Right ventricle myocardium superior (tissue), 1 donor: ENCODE results near the gene NUP133. TPM values are rescaled to one million over a fixed set of nuclear protein-coding genes. Genes with fewer than 3 reads are reported as not detected.
"Not testable (repeated sequence)": the region's sequence is repeated elsewhere in the genome, so short reads cannot be mapped to it uniquely, and the experiment has no call there.

Experiments
- ATAC-seq: fragments of 200-7000 bp; cut with Tn5 transposase; one replicate; pipeline ENCODE4 v1.9.1; 2020; ENCODE audit warnings: mild to moderate bottlenecking; ENCODE audit not compliant: poor library complexity
- DNase-seq: peaks from one replicate; pipeline ENCODE4 v3.0.0-alpha.2; 2020
- intact Hi-C: fragments of 100-400 bp; cut with DNase I; formaldehyde crosslinking; loops from one replicate; pipeline ENCODE4 v1.11.2; 2022
- total RNA-seq: library from RNA; stranded (reverse); fragmentation: NEBNext Ultra II Directional; extraction: Animal tissue kit (Norgen Biotek cat#: 25700); gene quantifications from one replicate; pipeline ENCODE4 v1.2.1, GENCODE V29; 2021
- donor health status: DM: no; HTN: yes; CAD: no; lungs with severe emphysema.

The NUP133 gene
- total RNA-seq, 1 donor from 2014 or later, result 29.5 TPM

DNA sequence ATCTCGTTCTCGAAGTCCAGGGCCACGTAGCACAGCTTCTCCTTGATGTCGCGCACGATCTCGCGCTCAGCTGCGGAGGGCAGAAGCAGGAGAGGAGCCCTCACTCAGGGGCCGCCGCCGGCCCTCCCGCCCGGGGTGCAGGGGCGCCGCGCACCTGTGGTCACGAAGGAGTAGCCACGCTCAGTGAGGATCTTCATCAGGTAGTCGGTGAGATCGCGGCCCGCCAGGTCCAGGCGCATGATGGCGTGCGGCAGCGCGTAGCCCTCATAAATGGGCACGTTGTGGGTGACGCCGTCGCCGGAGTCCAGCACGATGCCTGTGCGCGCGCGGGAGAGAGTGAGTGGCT, 76.1 kb downstream of the NUP133 start:
- DNase-seq (no peak), ATAC-seq (no peak)
- intact Hi-C loops, result no loop called here

DNA sequence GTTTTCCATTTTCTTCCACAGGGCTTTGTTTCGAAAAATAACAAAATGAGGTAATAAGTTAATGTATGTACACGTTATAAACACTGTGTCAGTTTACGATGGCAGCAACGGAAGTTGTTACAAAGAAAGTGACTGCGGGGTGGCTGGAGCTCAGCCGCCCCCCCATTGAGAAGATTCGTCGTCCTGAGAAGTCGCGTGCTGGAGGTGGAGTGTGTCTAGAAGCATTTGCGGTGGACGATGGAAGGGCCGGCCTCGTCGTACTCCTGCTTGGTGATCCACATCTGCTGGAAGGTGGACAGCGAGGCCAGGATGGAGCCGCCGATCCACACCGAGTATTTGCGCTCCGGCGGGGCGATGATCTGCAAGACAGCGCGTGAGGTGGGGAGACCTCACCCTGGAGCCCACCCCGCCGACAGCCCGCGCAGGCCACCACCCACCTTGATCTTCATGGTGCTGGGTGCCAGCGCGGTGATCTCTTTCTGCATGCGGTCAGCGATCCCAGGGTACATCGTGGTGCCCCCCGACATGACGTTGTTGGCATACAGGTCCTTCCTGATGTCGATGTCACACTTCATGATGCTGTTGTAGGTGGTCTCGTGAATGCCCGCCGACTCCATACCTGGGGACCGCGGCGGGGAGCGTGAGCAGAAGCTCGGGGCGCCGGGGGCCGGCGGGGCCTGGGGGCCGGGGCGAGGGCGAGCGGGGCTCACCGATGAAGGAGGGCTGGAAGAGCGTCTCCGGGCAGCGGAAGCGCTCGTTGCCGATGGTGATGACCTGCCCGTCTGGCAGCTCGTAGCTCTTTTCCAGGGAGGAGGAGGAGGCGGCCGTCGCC, 76.6 kb downstream of the NUP133 start:
- ATAC-seq (no peak), DNase-seq (no peak)
- intact Hi-C loops, result no loop called here

DNA sequence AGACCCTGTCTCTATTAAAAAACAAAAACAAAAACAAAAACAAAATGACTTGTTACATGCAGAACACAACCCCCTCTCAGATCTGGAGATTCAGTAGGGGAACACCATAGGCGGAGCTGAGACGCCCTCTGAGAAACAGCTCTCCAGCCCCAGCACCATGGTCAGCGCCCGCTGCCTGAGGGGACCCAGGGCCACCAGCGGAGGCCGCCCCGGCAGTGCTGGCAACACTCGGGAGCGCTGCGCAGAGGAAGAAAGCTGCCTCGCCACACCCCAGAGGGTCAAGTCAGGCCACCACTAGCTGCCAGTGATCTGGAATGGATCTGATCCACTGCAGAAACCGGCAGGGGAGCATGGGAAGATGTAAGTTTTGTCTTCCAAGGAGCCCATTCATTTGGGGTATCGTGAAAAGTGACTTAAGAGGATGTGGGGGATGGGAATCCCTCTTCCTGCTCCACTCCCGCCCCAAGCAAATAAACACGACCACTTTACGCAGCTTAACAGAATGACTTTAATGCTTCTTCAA, 77.3 kb downstream of the NUP133 start:
- intact Hi-C loops, result no loop called here
- ATAC-seq, result peak; percentile 83
- peak; percentile 85 for DNase-seq

DNA sequence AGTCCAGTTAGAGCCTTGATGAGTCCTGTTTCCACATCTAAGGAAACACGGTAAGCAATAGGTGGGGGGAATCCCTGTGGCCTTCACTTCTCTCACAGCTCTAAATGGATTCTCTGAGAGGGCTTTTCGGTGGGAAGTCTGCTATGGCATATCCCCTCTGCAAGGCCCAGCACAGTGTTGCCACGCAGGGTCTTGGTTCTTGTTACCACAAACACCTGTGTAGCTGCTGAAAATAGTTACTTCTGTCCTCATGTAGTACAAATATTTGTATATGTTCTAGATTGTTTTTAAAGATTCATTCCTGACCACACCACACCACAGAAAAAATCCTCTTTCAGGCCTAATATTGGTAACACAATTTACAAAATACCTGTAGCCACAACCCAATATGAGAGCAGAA, 79.9 kb downstream of the NUP133 start:
- intact Hi-C loops, result no loop called here
- no peak for DNase-seq
- ATAC-seq, result no peak

DNA sequence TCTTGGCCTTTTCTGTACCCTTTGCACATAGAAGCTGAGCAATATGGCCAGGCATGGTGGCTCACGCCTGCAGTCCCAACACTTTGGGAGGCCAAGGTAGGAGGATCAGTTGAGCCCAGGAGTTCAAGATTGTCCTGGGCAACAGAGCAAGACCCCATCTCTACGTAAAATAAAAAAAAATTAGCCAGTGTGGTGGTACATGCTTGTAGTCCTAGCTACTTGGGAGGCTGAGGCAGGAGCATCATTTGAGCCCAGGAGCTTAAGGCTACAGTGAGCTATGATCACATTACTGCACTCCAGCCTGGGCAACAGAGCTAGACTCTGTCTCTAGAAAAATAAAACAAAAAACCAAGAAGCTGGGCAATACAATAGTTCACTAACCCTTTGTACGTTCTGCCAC, 80.6 kb downstream of the NUP133 start:
- DNase-seq (no peak), ATAC-seq (no peak)
- intact Hi-C loops, result no loop called here

DNA sequence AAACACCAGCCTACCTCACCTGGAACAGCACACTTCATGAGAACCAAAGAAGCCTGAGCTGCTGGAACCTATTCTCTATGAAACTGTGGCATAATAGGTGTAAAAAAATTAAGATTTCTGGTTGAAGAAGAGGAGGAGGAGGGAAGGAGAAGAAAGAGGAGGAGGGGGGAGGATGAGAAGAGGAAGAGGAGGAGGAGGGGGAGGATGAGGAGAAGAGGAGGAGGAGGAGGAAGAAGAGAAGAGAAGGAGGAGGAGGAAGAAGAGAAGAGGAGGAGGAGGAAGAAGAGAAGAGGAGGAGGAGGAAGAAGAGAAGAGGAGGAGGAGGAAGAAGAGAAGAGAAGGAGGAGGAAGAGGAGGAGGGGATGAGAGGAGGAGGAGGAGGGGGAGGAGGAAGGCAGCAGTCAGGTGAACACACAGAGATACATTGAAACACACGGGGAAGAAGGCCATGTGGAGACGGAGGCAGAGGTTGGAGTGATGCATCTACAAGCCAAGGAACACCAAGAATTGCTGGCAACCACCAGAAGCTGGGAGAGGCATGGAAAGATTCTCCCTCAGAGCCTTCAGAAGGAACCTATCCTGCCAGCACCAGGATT, 82.5 kb downstream of the NUP133 start:
- no peak for DNase-seq
- intact Hi-C loops, result no loop called here
- ATAC-seq, result no peak

DNA sequence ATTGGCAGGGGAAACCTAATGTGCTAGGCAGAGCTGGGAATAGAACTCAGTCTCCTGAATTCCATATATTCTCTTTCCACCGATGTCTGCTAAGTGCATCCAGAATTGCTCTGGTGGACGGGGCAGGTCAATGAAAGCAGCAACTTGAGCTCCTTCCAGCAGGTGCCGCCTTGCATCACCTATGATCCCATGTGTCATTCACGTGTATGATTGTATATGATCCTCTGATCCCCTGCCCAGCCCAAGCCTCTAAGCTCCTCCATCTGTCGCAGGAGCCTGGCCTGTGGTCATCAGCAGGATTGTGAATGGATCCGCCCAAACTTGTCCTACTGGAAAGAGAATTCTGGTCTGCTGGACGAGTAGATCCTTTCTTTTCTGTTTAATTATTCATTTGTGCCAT, 87.4 kb downstream of the NUP133 start:
- DNase-seq (no peak), ATAC-seq (no peak)
- intact Hi-C loops, result no loop called here

DNA sequence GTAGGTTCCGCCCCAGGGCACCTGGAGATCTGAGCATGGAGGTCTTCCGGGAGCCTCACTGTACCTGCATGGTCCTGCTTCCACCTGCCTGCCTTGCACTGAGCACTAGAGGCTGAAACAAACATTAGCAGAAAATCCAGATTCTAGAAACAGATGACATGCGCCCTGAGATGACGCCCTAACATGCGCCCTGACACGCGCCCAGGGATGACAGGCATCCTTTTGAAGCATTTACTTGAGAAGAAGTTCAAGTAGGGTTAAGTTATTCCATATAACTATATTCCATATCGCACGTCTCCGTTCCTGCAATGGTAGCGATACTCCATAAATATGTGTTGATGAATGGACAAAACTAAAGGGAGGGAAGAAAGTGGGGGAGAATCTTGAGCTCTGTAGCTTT, 87.9 kb downstream of the NUP133 start:
- DNase-seq (no peak), ATAC-seq (no peak)
- intact Hi-C loops, result no loop called here

DNA sequence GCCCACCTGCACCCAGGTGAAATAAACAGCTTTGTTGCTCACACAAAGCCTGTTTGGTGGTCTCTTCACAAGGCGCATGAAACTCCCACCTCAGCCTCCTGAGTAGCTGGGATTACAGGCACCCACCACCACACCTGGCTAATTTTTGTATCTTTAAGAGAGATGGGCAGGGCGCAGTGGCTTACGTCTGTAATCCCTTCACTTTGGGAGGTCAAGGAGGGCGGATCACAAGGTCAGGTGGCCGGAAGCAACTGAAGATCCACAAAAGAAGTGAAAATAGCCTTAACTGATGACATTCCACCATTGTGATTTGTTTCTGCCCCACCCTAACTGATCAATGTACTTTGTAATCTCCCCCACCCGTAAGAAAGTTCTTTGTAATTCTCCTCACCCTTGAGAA, 89.6 kb downstream of the NUP133 start:
- DNase-seq, ATAC-seq, intact Hi-C loops: not testable (repeated sequence)

DNA sequence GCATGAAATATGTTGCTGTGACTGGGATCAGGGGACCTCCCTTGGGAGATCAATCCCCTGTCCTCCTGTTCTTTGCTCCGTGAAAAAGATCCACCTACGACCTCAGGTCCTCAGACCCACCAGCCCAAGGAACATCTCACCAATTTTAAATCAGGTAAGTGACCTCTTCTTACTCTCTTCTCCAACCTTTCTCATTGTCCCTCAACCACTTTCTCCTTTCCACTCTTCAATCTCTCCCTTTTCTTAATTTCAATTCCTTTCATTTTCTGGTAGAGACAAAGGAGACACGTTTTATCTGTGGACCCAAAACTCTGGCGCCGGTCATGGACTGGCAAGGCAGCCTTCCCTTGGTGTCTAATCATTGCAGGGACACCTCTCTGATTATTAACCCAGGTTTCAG, 95.3 kb downstream of the NUP133 start:
- intact Hi-C loops, ATAC-seq, DNase-seq: not testable (repeated sequence)

DNA sequence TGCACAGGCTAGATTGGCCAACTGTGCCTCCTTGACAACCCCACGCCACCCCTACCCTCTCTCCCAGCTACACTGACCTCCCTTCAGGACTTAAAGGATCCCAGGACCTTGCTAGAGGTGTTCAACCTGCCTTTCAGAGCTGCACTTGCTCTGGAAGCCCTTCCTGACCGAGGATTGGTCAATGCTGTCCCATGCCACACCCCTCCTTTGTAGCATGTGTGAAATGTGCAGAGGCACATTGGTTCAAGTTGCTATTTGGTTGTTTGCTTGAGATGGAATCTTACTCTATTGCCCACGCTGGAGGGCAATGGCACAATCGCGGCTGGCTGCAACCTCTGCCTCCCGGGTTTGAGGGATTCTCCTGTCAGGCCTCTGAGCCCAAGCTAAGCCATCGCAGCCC, 96.1 kb downstream of the NUP133 start:
- intact Hi-C loops, result no loop called here
- ATAC-seq (no peak), DNase-seq (no peak)

DNA sequence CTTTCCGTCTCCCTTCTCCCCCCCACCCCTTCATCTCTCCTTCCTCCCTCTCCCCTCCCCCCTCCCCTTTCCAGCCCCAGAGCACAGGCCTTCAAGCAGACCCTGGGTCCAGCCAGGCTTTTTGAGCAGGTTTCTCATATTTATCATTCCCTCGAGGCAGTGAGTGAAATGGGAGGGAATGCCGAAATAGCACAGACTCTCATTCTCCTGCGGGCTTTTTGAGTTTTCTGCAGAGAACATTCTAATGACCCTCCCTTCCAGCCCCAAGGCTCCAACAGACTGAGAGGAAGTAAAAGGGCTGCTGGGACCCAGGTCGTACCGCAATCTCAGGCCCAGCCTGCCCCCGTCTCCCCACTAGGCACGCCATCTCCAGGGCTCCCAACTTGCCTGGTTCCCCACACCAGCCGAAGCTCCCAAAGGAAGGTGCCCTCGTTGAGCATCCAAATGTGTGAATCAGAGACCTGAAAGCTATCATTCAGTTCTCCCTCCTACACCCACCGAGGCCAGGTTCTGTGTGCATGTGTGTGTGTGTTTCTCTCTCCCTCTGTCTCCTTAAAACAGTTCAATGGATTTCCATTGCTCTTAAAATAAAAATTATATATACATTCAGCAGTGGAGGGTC, 96.6 kb downstream of the NUP133 start:
- DNase-seq (no peak), ATAC-seq (no peak)
- intact Hi-C loops, result no loop called here

DNA sequence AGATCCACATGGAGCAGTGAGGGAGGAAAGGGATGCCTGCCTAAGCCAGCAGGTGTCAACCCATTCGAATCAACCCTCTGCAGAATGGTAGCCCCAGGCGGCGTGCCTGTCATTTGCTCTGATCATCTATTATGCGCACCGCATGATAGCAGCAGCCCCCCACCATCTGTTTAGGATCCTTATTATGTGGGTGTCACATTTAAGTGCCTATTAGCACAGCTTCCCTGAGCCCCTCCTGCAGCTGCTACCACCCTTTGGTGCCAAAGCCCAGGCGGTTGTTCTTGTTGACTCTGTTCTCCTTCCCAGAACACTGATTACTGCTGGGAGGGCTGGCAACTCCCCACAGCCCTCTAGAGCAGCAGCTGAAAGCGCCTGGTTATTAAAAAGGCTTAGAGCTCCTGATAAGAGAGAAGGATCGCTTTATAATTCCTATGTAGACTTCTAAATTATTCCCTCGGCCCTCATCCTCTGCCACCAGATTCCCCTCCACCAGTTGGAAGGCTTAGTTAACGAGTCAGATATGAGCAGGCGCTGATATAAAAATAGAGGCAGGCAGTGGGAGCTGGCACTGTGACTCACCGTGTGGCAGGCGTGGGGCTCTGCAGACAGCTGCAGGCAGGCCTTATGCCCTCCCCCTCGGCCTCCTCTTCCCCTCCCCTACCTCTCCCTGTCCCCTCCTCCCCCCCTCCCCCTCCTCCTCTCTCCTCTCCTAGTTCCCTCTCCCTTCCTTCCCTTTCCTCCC, 97.3 kb downstream of the NUP133 start:
- intact Hi-C loops, result no loop called here
- DNase-seq (peak; percentile 83), ATAC-seq (peak; percentile 90)

DNA sequence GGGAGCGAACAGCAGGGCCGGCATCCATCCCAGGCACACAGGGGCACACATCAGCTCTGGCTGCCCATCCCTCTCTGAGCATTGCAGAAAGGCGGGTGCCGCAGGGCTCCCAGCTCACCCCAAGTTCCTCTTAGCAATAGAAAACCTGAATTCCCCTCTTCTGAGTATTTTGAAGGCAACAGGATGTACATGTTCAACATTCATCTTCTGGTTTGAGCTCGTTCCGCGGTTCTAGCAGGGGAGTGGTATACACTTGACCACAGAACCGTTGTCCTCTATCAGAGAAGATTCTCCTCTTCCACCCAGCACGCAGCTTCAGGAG, 97.8 kb downstream of the NUP133 start:
- intact Hi-C loops, result no loop called here
- no peak for ATAC-seq
- DNase-seq, result no peak

DNA sequence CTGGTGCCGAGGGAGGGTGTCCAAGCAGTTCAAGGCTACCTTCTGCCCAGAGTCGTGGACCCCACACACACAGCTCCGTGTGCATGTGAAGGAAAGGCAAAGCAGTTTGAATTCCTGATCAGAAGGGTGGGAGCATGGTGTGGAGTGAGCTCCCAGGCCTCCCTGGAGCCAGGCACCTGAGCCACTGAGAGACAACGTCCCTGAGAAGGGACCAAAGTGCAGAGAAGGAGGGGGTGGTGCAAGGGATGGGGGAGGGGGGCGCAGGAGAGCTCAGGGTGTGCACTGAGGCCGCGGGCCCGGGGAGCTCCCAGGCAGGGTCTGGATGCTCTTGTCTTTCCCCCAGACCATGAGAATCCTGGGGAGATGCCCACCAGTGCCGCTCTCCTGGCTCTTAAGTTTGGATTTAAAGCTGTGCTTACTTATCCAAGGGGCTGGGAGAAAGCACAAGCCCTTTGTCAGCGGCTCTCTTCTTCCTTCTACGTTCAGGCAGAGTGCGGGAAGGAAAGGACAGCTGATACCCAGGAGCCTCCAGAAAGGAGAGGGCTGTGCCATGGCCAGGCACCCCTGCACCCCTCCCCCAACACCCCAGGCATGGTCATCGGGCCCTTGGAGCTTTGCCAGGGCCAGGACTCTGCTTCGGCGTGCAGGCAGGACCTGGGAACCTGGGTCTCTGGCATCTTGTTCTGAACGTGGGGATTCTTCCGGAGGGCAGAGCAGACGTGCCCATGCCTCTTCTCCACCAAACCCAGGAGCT, 98.3 kb downstream of the NUP133 start:
- ATAC-seq (peak; percentile 13), DNase-seq (peak; percentile 45)
- intact Hi-C loops, result no loop called here

DNA sequence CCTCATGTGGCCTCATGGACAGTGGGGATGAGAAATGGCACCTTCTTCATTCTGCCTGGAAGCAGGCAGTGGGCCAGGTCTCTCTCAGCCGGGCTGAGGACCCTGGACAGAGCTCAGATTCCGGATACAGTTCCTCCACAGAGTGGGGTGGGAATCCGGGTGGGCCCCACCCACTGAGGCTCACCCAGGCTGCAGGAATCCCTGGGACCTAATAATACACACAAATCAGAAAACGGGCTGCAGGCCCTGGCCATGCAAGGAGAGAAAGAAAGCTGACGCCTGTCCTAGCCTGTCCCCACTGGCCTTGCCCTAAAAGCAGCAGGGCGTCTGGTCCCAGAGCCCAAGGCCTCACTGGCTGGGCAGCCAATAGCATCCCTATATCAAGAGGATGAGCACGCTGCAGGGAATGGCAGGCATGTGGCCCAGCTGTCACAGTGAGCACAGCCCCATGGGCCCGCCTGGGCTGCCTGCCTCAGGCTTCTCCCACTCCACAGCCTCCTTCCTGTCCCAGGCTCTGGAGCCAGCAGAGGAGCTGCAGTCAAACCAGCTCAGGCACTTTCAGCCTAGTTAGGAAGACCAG, 99.6 kb downstream of the NUP133 start:
- DNase-seq (peak; percentile 74), ATAC-seq (peak; percentile 71)
- intact Hi-C loops, result no loop called here

DNA sequence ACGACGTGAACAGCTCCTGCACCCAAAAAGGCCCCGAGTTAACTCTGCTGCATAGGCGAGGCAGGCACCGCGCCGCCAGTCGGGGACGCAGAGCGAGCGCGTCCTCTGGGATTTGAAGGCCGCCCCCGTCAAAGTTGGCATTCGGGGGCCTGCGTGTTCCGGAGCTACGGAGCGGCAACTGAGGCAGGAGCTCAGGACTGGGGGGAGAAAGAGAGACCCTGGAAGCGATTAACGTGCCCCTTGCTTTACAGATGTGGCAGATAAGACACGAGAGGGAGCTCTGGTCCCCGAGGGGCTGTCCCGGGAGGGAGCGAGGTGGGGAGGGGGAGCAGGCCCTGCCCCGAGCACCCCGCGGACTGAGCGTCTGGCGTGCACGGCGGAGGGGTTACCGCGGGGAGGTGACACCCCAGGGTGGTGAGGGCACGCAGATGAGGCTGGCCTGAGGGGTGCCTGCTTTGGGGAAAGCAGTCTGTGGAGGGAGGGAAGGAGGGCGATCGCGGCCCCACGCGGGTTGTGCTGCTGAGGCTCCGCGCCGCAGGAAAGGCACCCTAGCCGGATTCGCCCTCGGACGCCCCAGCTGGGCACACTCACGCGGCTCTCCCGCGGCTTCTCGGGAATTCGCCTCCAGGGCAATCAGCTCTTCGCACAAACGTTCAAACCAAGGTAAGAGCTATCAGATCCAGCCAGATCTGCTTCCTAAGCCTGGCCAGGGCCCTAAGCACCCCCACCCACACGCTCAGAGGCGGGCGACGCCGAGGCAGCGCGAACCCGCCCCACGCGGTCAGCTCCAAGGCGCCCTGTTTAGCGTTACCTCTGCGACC, 100.7 kb downstream of the NUP133 start:
- no peak for ATAC-seq
- intact Hi-C loops, result no loop called here
- no peak for DNase-seq

DNA sequence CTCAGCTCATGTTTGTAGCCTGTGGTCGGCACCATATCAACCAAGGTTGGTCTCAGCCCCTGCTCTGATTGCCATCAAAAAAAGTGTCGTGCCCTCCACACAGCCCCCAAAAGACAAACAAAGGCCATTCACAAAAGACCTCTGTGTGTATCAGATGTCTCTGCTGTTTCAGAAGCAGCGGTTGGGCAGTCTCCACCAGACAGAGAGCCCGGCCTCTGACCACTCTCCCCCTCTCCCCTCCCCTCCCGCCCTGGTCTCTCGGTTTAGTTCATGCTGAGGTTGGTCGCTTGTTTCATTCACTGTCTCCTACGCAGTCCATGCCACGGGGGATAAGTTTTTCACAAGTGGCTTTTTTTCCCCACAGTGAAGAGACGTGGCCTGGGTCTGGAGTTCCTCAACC, 101.3 kb downstream of the NUP133 start:
- intact Hi-C loops, result no loop called here
- ATAC-seq, result no peak
- DNase-seq, result no peak
